ENCODE data around the gene SFRP4.

The SFRP4 gene

GRCh38 chr7:37925620-37926019 lies 9.0 kb upstream of the SFRP4 start:
- TF ChIP-seq CTCF (IDR thresholded peaks at IDR 0.05; ENCODE audit: low read depth, low read length, missing control alignments) = no peak
- no peak overlapping the region for H3K4me3 ChIP-seq (replicated peaks; ENCODE audit: low read depth, low read length)
- DNase-seq (ENCODE audit: extremely low read depth, low read depth) = no peak

GRCh38 chr7:37924491-37925041 lies 7.9 kb upstream of the SFRP4 start:
- no peak for TF ChIP-seq CTCF (IDR thresholded peaks at IDR 0.05; ENCODE audit: low read depth, low read length, missing control alignments)
- no peak overlapping the region for H3K4me3 ChIP-seq (replicated peaks; ENCODE audit: low read depth, low read length)
- DNase-seq (ENCODE audit: extremely low read depth, low read depth) = no peak

- no peak for DNase-seq (ENCODE audit: extremely low read depth, low read depth)
- TF ChIP-seq CTCF (IDR thresholded peaks at IDR 0.05; ENCODE audit: low read depth, low read length, missing control alignments) = no peak
- no peak overlapping the region for H3K4me3 ChIP-seq (replicated peaks; ENCODE audit: low read depth, low read length)
These were observed 7.4 kb upstream of the SFRP4 start for GRCh38 chr7:37923996-37924395.

- no peak for TF ChIP-seq CTCF (IDR thresholded peaks at IDR 0.05; ENCODE audit: low read depth, low read length, missing control alignments)
- H3K4me3 ChIP-seq (replicated peaks; ENCODE audit: low read depth, low read length) = no peak overlapping the region
- no peak for DNase-seq (ENCODE audit: extremely low read depth, low read depth)
These were observed 5.3 kb upstream of the SFRP4 start for GRCh38 chr7:37921876-37922275.

- TF ChIP-seq CTCF (IDR thresholded peaks at IDR 0.05; ENCODE audit: low read depth, low read length, missing control alignments) = no peak
- no peak for DNase-seq (ENCODE audit: extremely low read depth, low read depth)
- no peak overlapping the region for H3K4me3 ChIP-seq (replicated peaks; ENCODE audit: low read depth, low read length)
These were observed 4.5 kb upstream of the SFRP4 start for GRCh38 chr7:37920849-37921805.

- DNase-seq (ENCODE audit: extremely low read depth, low read depth) = no peak
- TF ChIP-seq CTCF (IDR thresholded peaks at IDR 0.05; ENCODE audit: low read depth, low read length, missing control alignments) = no peak
- no peak within 1 kb of the TSS for H3K4me3 ChIP-seq (replicated peaks; ENCODE audit: low read depth, low read length)
These were observed 3.8 kb upstream of the SFRP4 start, which contains the start of gene EPDR1 for GRCh38 chr7:37920305-37920848. TSS of gene EPDR1 (plus strand) at chr7:37920640. CDS start at chr7:37920940, 300 bp downstream.
